HepG2 (cell line): ENCODE results near the gene ULK4. TPM values are rescaled to one million over a fixed set of nuclear protein-coding genes. Genes with fewer than 3 reads are reported as not detected.

Experiments
- ATAC-seq: fragments of 200-7000 bp; cut with Tn5 transposase; 3 replicates; pipeline ENCODE4 v1.9.1; 2020; ENCODE audit warnings: mild to moderate bottlenecking, moderate library complexity
- BruUV-seq: library from RNA; stranded (reverse); fragments of 400-500 nt; replicated peaks from 2 replicates; lab custom pipeline; 2021; lab: Mats Ljungman, UMichigan
- CTCF ChIA-PET: fragments of 300-600 bp; formaldehyde crosslinking; extraction: SDS; loops from one replicate; lab custom pipeline; 2021; ENCODE audit warnings: low total read pairs, inconsistent platforms, low intra/inter-chr PET ratio; lab: Yijun Ruan, JAX
- POLR2A ChIA-PET: fragments of 350-600 bp; sonication (Branson Sonifier 250); formaldehyde crosslinking; loops from one replicate; lab custom pipeline; 2020; ENCODE audit warnings: antibody characterized with exemption, inconsistent platforms; lab: Yijun Ruan, JAX
- DNase-seq: peaks from one replicate; pipeline ENCODE4 v3.0.0-alpha.2; 2015; ENCODE audit warnings: low spot score
- FAIRE-seq: peaks from 3 replicates; lab custom pipeline; 2011; peaks lifted over from hg19 to GRCh38; lab: Jason Lieb, UNC
- H2AFZ ChIP-seq: one replicate; pipeline ENCODE4 v1.6.1; 2011; ENCODE audit warnings: low read length, inconsistent platforms
- H3K27ac ChIP-seq: fragments of 300-600 bp; 3 replicates; pipeline ENCODE4 v1.8.0; 2011; ENCODE audit warnings: mixed run types, mild to moderate bottlenecking, mixed read lengths, low read length, inconsistent platforms; ENCODE audit not compliant: insufficient read depth; ENCODE audit errors: extremely low read length
- H3K27me3 ChIP-seq, 2 experiments: fragments of 200-600 bp in 1 of 2; 2 replicates in 1 of 2; 3 replicates in 1 of 2; pipeline versions ENCODE4 v1.6.0 to v1.8.0; 2011; ENCODE audit warnings: low read length in 2 of 2, mild to moderate bottlenecking in 2 of 2, moderate library complexity in 2 of 2, inconsistent platforms in 1 of 2; ENCODE audit not compliant: insufficient read depth in 2 of 2, control insufficient read depth in 1 of 2
- H3K36me3 ChIP-seq, 2 experiments: fragments of 200-600 bp in 1 of 2; replicated peaks in 1 of 2; 2 replicates in 1 of 2; 3 replicates in 1 of 2; pipeline versions ENCODE4 v1.5.1 to v1.8.0; 2011; ENCODE audit warnings: low read length in 2 of 2, inconsistent platforms in 1 of 2; ENCODE audit not compliant: insufficient read depth in 2 of 2, control insufficient read depth in 1 of 2
- H3K4me1 ChIP-seq: 2 replicates; pipeline ENCODE4 v1.5.1; 2012; ENCODE audit warnings: low read length, inconsistent platforms; ENCODE audit not compliant: insufficient read depth
- H3K4me2 ChIP-seq: 2 replicates; pipeline ENCODE4 v1.6.0; 2011; ENCODE audit warnings: low read depth, low read length, inconsistent platforms
- H3K4me3 ChIP-seq, 3 experiments: fragments of 200-600 bp in 1 of 3; sonication (generic), shearing (Covaris generic) in 1 of 3; replicated peaks in 1 of 3; 2 replicates each; pipeline ENCODE4 v1.5.1; 2011 to 2016; ENCODE audit warnings: low read length in 3 of 3, inconsistent platforms in 2 of 3, low read depth in 2 of 3, mild to moderate bottlenecking in 2 of 3, control low read depth in 1 of 3, mixed read lengths in 1 of 3; ENCODE audit not compliant: insufficient read depth in 1 of 3
- H3K79me2 ChIP-seq: one replicate; pipeline ENCODE4 v1.6.1; 2011; ENCODE audit warnings: low read length, inconsistent platforms; ENCODE audit not compliant: insufficient read depth
- H3K9ac ChIP-seq: 2 replicates; pipeline ENCODE4 v1.6.0; 2011; ENCODE audit warnings: mild to moderate bottlenecking, low read depth, low read length, inconsistent platforms; ENCODE audit not compliant: insufficient read depth
- H3K9me3 ChIP-seq: 2 replicates; pipeline ENCODE4 v1.5.1; 2012; ENCODE audit warnings: mild to moderate bottlenecking, low read length
- H4K20me1 ChIP-seq: 2 replicates; pipeline ENCODE4 v1.6.0; 2011; ENCODE audit warnings: inconsistent platforms, mild to moderate bottlenecking, low read length, moderate library complexity; ENCODE audit not compliant: insufficient read depth
- E2F5 ChIP-seq: sonication (generic); formaldehyde crosslinking; conservative IDR thresholded peaks from 2 replicates; pipeline ENCODE4 v1.4.0; 2020; ENCODE audit warnings: missing genetic modification reagents
- HNRNPH1 ChIP-seq: fragments of 200-400 bp; formaldehyde crosslinking; optimal IDR thresholded peaks from 2 replicates; pipeline ENCODE3; 2017; ENCODE audit warnings: mild to moderate bottlenecking, low read depth, low read length
- KAT2B ChIP-seq: fragments of 150-350 bp; IDR thresholded peaks from 2 replicates; pipeline ENCODE4 v1.6.1; 2014; ENCODE audit warnings: low read depth, low read length, borderline replicate concordance
- KDM1A ChIP-seq: IDR thresholded peaks from 2 replicates; pipeline ENCODE4 v1.6.1; 2016; ENCODE audit warnings: missing compliant biosample characterization
- KLF13 ChIP-seq: sonication (generic); formaldehyde crosslinking; IDR thresholded peaks from 2 replicates; pipeline ENCODE4 v1.4.0; 2020; ENCODE audit warnings: mild to moderate bottlenecking, missing genetic modification reagents
- NPAS2 ChIP-seq: sonication (generic); formaldehyde crosslinking; IDR thresholded peaks from 2 replicates; pipeline ENCODE4 v1.8.0; 2022; ENCODE audit warnings: mild to moderate bottlenecking, missing genetic modification reagents, borderline replicate concordance
- SNAPC5 ChIP-seq: sonication (generic); formaldehyde crosslinking; IDR thresholded peaks from 2 replicates; pipeline ENCODE4 v1.8.1; 2023; ENCODE audit warnings: mild to moderate bottlenecking, missing genetic modification reagents, borderline replicate concordance
- SRSF9 ChIP-seq: fragments of 200-400 bp; formaldehyde crosslinking; IDR thresholded peaks from 2 replicates; pipeline ENCODE4 v1.6.1; 2018; ENCODE audit warnings: borderline replicate concordance, mild to moderate bottlenecking, low read depth, low read length; ENCODE audit not compliant: insufficient read depth, poor library complexity, severe bottlenecking
- TP53 ChIP-seq: sonication (generic); formaldehyde crosslinking; conservative IDR thresholded peaks from 2 replicates; pipeline ENCODE4 v1.4.0; 2020; ENCODE audit warnings: missing genetic modification reagents
- ZNF232 ChIP-seq: sonication (generic); formaldehyde crosslinking; IDR thresholded peaks from 2 replicates; pipeline ENCODE4 v1.4.0; 2020; ENCODE audit warnings: missing genetic modification reagents, borderline replicate concordance
- ZNF790 ChIP-seq: sonication (generic); formaldehyde crosslinking; IDR thresholded peaks from 2 replicates; pipeline ENCODE4 v1.8.0; 2022; ENCODE audit warnings: missing genetic modification reagents, mild to moderate bottlenecking, borderline replicate concordance
- WGBS: methylation state at CpG from one replicate; pipeline ENCODE4 v1.1.6; 2017; ENCODE audit warnings: low lambda C conversion rate; 5-methylcytosine and 5-hydroxymethylcytosine counted together
- in situ Hi-C: cut with HindIII; loops from 2 replicates; pipeline ENCODE4 v1.10.0; 2017; ENCODE audit warnings: low pct_unique_long_range_greater_than_20kb; ENCODE audit not compliant: extremely low pct_ligation_motif_present
- intact Hi-C: fragments of 100-400 bp; cut with micrococcal nuclease; formaldehyde crosslinking; loops from one replicate; pipeline ENCODE4 v1.10.0; 2022; ENCODE audit not compliant: unreplicated experiment
- polyA plus RNA-seq, 8 experiments: library from polyadenylated mRNA; depleted of rRNA in 3 of 8; stranded (reverse) in 7 of 8; unstranded in 1 of 8; fragments of >200 nt; fragmentation: Illumina TruSeq in 4 of 8; extraction: Trizol in 4 of 8; gene quantifications; 2 replicates each; pipeline versions ENCODE4 v1.2.1 to v1.2.3, GENCODE V29; 2011 to 2016; ENCODE audit warnings: low read depth in 4 of 8, missing spikeins in 1 of 8, mixed read lengths in 1 of 8; ENCODE audit not compliant: insufficient read depth in 1 of 8
- total RNA-seq, 5 experiments: library from RNA; depleted of rRNA; stranded (reverse); fragments of >200 nt; fragmentation: Illumina TruSeq; extraction: Trizol; gene quantifications; 2 replicates each; pipeline ENCODE4 v1.2.3, GENCODE V29; 2016; ENCODE audit warnings: low read depth in 1 of 5

Gene ULK4
- total and polyA plus RNA-seq, 2 of the 13 experiments (the other 11 are each of a cell fraction or from before 2014, with no cell fraction given), result 6.7 to 11.8 TPM

- TF ChIP-seq NPAS2 (no peak), SRSF9 (no peak)
- TF ChIP-seq, all 625 proteins: peak for 8
Observed at GRCh38 chr3:41352510-41352909, 609.4 kb downstream of the ULK4 start (continued).

GRCh38 chr3:41350441-41350840 lies 611.5 kb downstream of the ULK4 start:
- in situ Hi-C loops, result no loop called here
- no peaks in the 10 kb centered on the region for H3K79me2 ChIP-seq
- no peak overlapping the region for H3K4me3 ChIP-seq
- no peak overlapping the region for H3K4me2 ChIP-seq
- no peak for FAIRE-seq
- no peak overlapping the region for H2AFZ ChIP-seq
- intact Hi-C loops, result no loop called here
- no peaks in the 10 kb centered on the region for H3K27me3 ChIP-seq
- no peaks in the 10 kb centered on the region for H3K9me3 ChIP-seq
- DNase-seq, result no peak
- H3K27ac ChIP-seq, result no peak overlapping the region
- WGBS, result 89% methylated on average over 2 of the region's 2 CpGs
- no peak for TF ChIP-seq SNAPC5 (CRISPR knock-in tag)
- no peak for TF ChIP-seq TP53 (CRISPR knock-in tag)
- H4K20me1 ChIP-seq, result no peaks in the 10 kb centered on the region
- peaks cover 20% of the 10 kb centered on the region for H3K4me1 ChIP-seq
- no peak overlapping the region for H3K9ac ChIP-seq
- no peak for ATAC-seq
- no TSS peak for BruUV-seq
- POLR2A ChIA-PET, result no interaction called here
- CTCF ChIA-PET, result no interaction called here
- no peaks in the 10 kb centered on the region for H3K36me3 ChIP-seq

- Histone ChIP-seq H3K4me2 (no peak overlapping the region), H3K79me2 (no peaks in the 10 kb centered on the region), H3K4me1 (peaks cover 20% of the 10 kb centered on the region), H3K27ac (no peak overlapping the region), H3K9ac (no peak overlapping the region), H3K4me3 (no peak overlapping the region), H3K36me3 (no peaks in the 10 kb centered on the region), H3K27me3 (no peaks in the 10 kb centered on the region), H3K9me3 (no peaks in the 10 kb centered on the region), H4K20me1 (no peaks in the 10 kb centered on the region), H2AFZ (no peak overlapping the region)
- no peak for DNase-seq
- no peak for ATAC-seq
- no peak for FAIRE-seq
- no TSS peak for BruUV-seq
- in situ Hi-C loops, result no loop called here
- ChIA-PET POLR2A (no interaction called here), CTCF (no interaction called here)
- TF ChIP-seq KLF13 (CRISPR knock-in tag), result no peak
- TF ChIP-seq KAT2B, result no peak
- no peak for TF ChIP-seq KDM1A (CRISPR knock-in tag)
- TF ChIP-seq ZNF790 (CRISPR knock-in tag), result no peak
- TF ChIP-seq ZNF232, result no peak
- no peak for TF ChIP-seq E2F5 (CRISPR knock-in tag)
- TF ChIP-seq HNRNPH1, result no peak
- intact Hi-C loops, result no loop called here
- WGBS, result 92% methylated on average over 4 of the region's 4 CpGs
Observed at GRCh38 chr3:41348401-41348800, 613.5 kb downstream of the ULK4 start.
